WTC11 (cell line): ENCODE measurements around the gene RPUSD2. TPM values are rescaled to one million over a fixed set of nuclear protein-coding genes. Genes with fewer than 3 reads are reported as not detected.

Experiments used
- ATAC-seq: fragments of 200-7000 bp; cut with Tn5 transposase; 2 replicates; pipeline ENCODE4 v1.10.0; 2021; ENCODE audit warnings: mild to moderate bottlenecking, moderate library complexity
- CTCF ChIA-PET: fragments of 300-600 bp; sonication (Branson Sonifier 250); formaldehyde crosslinking; loops from one replicate; lab custom pipeline; 2021; ENCODE audit warnings: antibody characterized with exemption; lab: Charles Lee
- POLR2A ChIA-PET: fragments of 350-600 bp; sonication (Branson Sonifier 250); formaldehyde crosslinking; loops from one replicate; lab custom pipeline; 2021; ENCODE audit warnings: antibody characterized with exemption; lab: Charles Lee
- DNase-seq: peaks from one replicate; pipeline ENCODE4 v3.0.0; 2021; ENCODE audit warnings: low spot score
- H3K27ac Mint-ChIP-seq: 2 replicates; pipeline ENCODE4 v1.8.0; 2021; ENCODE audit warnings: mixed read lengths
- H3K27me3 Mint-ChIP-seq: 2 replicates; pipeline ENCODE4 v1.8.0; 2021; ENCODE audit warnings: low read depth, mild to moderate bottlenecking, moderate library complexity, mixed read lengths
- H3K36me3 Mint-ChIP-seq: 2 replicates; pipeline ENCODE4 v1.8.0; 2021; ENCODE audit warnings: mixed read lengths
- H3K4me1 Mint-ChIP-seq: 2 replicates; pipeline ENCODE4 v1.8.0; 2022; ENCODE audit warnings: mixed read lengths
- H3K4me3 Mint-ChIP-seq: 2 replicates; pipeline ENCODE4 v1.8.0; 2021; ENCODE audit warnings: mild to moderate bottlenecking, moderate library complexity, mixed read lengths
- H3K9me3 Mint-ChIP-seq: 2 replicates; pipeline ENCODE4 v1.8.0; 2021; ENCODE audit warnings: mixed read lengths
- AR ChIP-seq: fragments of 250-450 bp; sonication (Bioruptor Pico); IDR thresholded peaks from 2 replicates; pipeline ENCODE4 v1.9.0; 2021; ENCODE audit warnings: mild to moderate bottlenecking
- CBFB ChIP-seq: sonication (generic); formaldehyde crosslinking; IDR thresholded peaks from 2 replicates; pipeline ENCODE4 v1.8.1; 2022; ENCODE audit warnings: mild to moderate bottlenecking, low read depth, missing genetic modification reagents
- E2F1 ChIP-seq: sonication (generic); formaldehyde crosslinking; IDR thresholded peaks from 2 replicates; pipeline ENCODE4 v1.8.0; 2022; ENCODE audit warnings: mild to moderate bottlenecking, missing genetic modification reagents
- ERG ChIP-seq: fragments of 250-450 bp; sonication (Bioruptor Pico); IDR thresholded peaks from 2 replicates; pipeline ENCODE4 v1.8.0; 2021; ENCODE audit warnings: mild to moderate bottlenecking
- GABPB1 ChIP-seq: sonication (generic); formaldehyde crosslinking; IDR thresholded peaks from 2 replicates; pipeline ENCODE4 v1.8.1; 2023; ENCODE audit warnings: mild to moderate bottlenecking, missing genetic modification reagents
- GRHL2 ChIP-seq: fragments of 250-450 bp; sonication (Bioruptor Pico); IDR thresholded peaks from 2 replicates; pipeline ENCODE4 v1.8.0; 2022; ENCODE audit warnings: mild to moderate bottlenecking, moderate library complexity; ENCODE audit not compliant: insufficient replicate concordance, severe bottlenecking
- HMGA2 ChIP-seq: fragments of 250-450 bp; sonication (Bioruptor Pico); IDR thresholded peaks from 2 replicates; pipeline ENCODE4 v1.4.0; 2021; ENCODE audit warnings: mild to moderate bottlenecking, moderate library complexity
- HMGXB4 ChIP-seq: sonication (generic); formaldehyde crosslinking; IDR thresholded peaks from 2 replicates; pipeline ENCODE4 v1.8.1; 2023; ENCODE audit warnings: mild to moderate bottlenecking, moderate library complexity, missing genetic modification reagents
- IRF1 ChIP-seq: sonication (generic); formaldehyde crosslinking; IDR thresholded peaks from 2 replicates; pipeline ENCODE4 v1.8.0; 2023; ENCODE audit warnings: missing genetic modification reagents
- NR1H2 ChIP-seq: sonication (generic); formaldehyde crosslinking; IDR thresholded peaks from 2 replicates; pipeline ENCODE4 v1.9.0; 2021; ENCODE audit warnings: mild to moderate bottlenecking, moderate library complexity, missing genetic modification reagents
- NR2C2 ChIP-seq: sonication (generic); formaldehyde crosslinking; IDR thresholded peaks from 2 replicates; pipeline ENCODE4 v1.8.0; 2022; ENCODE audit warnings: mild to moderate bottlenecking, missing genetic modification reagents
- NR3C1 ChIP-seq: sonication (generic); formaldehyde crosslinking; conservative IDR thresholded peaks from 2 replicates; pipeline ENCODE4 v1.8.1; 2023; ENCODE audit warnings: low read depth, mild to moderate bottlenecking, missing genetic modification reagents
- SMAD3 ChIP-seq: sonication (generic); formaldehyde crosslinking; IDR thresholded peaks from 2 replicates; pipeline ENCODE4 v1.8.0; 2022; ENCODE audit warnings: missing genetic modification reagents, mild to moderate bottlenecking, borderline replicate concordance
- TP53 ChIP-seq: sonication (generic); formaldehyde crosslinking; IDR thresholded peaks from 2 replicates; pipeline ENCODE4 v1.8.1; 2023; ENCODE audit warnings: mild to moderate bottlenecking, missing genetic modification reagents
- ZNF121 ChIP-seq: sonication (generic); formaldehyde crosslinking; IDR thresholded peaks from 2 replicates; pipeline ENCODE4 v1.8.0; 2023; ENCODE audit warnings: missing genetic modification reagents
- ZNF138 ChIP-seq: sonication (generic); formaldehyde crosslinking; conservative IDR thresholded peaks from 2 replicates; pipeline ENCODE4 v1.8.1; 2022; ENCODE audit warnings: mild to moderate bottlenecking, moderate library complexity, missing genetic modification reagents
- ZNF219 ChIP-seq: sonication (generic); formaldehyde crosslinking; IDR thresholded peaks from 2 replicates; pipeline ENCODE4 v1.8.0; 2023; ENCODE audit warnings: missing genetic modification reagents, mild to moderate bottlenecking, borderline replicate concordance
- ZSCAN18 ChIP-seq: fragments of 250-450 bp; sonication (Bioruptor Pico); IDR thresholded peaks from 2 replicates; pipeline ENCODE4 v2.1.2; 2022; ENCODE audit warnings: mild to moderate bottlenecking, moderate library complexity
- total RNA-seq: library from RNA; stranded (reverse); gene quantifications from 3 replicates; pipeline ENCODE4 v1.2.3, GENCODE V29; 2021
- TF ChIP-seq, protein P1 (sequence below): sonication (generic); formaldehyde crosslinking; IDR thresholded peaks from 2 replicates; pipeline ENCODE4 v1.8.0; 2022; ENCODE audit warnings: mild to moderate bottlenecking, missing genetic modification reagents

The RPUSD2 gene
- total RNA-seq, 1 experiment from 2014 or later, result 30.8 TPM

DNA sequence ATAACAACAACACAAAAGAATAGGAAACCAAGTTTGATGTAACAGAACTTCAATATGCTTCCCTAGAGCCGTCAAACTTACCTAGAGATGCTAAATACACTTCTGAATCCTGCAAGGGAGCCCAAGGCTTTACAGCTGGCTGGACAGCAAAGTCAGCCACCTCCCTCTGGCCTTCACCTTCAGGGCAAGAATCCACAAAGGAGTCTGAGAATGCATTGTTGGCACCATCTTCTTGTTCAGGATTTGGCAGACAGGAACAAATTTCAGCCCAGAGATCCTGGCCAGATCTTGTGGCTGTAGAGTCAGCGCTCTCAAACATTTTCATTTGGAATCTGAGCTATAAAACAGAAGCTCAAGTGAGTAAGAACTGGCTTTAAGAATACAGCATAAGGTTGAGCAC, 6.4 kb upstream of the RPUSD2 start:
- ATAC-seq (no peak), DNase-seq (no peak)
- H3K27ac Mint-ChIP-seq, result no peak overlapping the region
- no peaks in the 10 kb centered on the region for H3K36me3 Mint-ChIP-seq
- ChIA-PET POLR2A (no interaction called here), CTCF (interaction anchor here (0.7 to 2.2 kb wide), 2 partner anchors 27 to 259 kb away, joined by 3 to 6 read pairs; no protein-coding TSS in a partner anchor)
- H3K27me3 Mint-ChIP-seq, result no peaks in the 10 kb centered on the region
- no peak for TF ChIP-seq TP53 (CRISPR knock-in tag)
- no peak for TF ChIP-seq ZNF121 (CRISPR knock-in tag)
- TF ChIP-seq ERG, result no peak
- no peak overlapping the region for H3K4me3 Mint-ChIP-seq
- peaks cover 30% of the 10 kb centered on the region for H3K4me1 Mint-ChIP-seq
- H3K9me3 Mint-ChIP-seq, result no peaks in the 10 kb centered on the region

DNA sequence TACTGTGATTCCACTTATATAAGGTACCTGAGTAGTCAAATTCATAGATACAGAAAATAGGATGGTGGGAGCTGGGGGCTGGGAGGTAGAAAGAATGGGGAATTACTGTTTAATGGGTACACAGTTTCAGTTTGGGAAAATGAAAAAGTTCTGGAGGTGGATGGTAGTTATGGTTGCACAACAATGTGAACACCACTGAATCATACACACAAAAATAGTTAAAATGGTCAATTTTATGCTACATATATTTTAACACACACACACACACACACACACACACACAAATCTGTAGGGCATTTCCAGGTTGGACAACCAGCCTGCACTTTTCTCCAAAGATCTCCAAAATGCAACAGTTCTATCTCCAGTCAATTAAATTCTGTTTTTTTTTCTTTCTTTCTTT, 5.7 kb upstream of the RPUSD2 start:
- CTCF ChIA-PET, result no interaction called here
- no peak overlapping the region for H3K27ac Mint-ChIP-seq
- no peak for TF ChIP-seq SMAD3
- TF ChIP-seq AR, result no peak
- no peak for TF ChIP-seq NR2C2 (CRISPR knock-in tag)
- TF ChIP-seq, protein P1, sequence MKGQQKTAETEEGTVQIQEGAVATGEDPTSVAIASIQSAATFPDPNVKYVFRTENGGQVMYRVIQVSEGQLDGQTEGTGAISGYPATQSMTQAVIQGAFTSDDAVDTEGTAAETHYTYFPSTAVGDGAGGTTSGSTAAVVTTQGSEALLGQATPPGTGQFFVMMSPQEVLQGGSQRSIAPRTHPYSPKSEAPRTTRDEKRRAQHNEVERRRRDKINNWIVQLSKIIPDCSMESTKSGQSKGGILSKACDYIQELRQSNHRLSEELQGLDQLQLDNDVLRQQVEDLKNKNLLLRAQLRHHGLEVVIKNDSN, result no peak
- no peak for TF ChIP-seq GRHL2 (CRISPR knock-in tag)
- TF ChIP-seq IRF1 (CRISPR knock-in tag), result no peak
- no peak for TF ChIP-seq ZNF219 (CRISPR knock-in tag)
- no peak for TF ChIP-seq E2F1 (CRISPR knock-in tag)
- no peak for TF ChIP-seq HMGXB4 (CRISPR knock-in tag)
- no peak for TF ChIP-seq NR1H2 (CRISPR knock-in tag)
- no peak for TF ChIP-seq ZNF121 (CRISPR knock-in tag)
- TF ChIP-seq ZSCAN18 (CRISPR knock-in tag), result no peak
- TF ChIP-seq HMGA2 (CRISPR knock-in tag), result no peak
- no peak for TF ChIP-seq ZNF138
- no peak for TF ChIP-seq CBFB (CRISPR knock-in tag)
- TF ChIP-seq GABPB1 (CRISPR knock-in tag), result no peak
- no peak for TF ChIP-seq NR3C1 (CRISPR knock-in tag)
- TF ChIP-seq, all 79 proteins: peak for 0
- no peaks in the 10 kb centered on the region for H3K36me3 Mint-ChIP-seq
- ATAC-seq, result no peak
- no peaks in the 10 kb centered on the region for H3K27me3 Mint-ChIP-seq
- no peaks in the 10 kb centered on the region for H3K9me3 Mint-ChIP-seq
- POLR2A ChIA-PET, result no interaction called here
- peaks cover 24% of the 10 kb centered on the region for H3K4me1 Mint-ChIP-seq
- DNase-seq, result no peak
- 0 out of 2 replicates have a peak overlapping the region, but pooled peaks have one; percentile 89 for H3K4me3 Mint-ChIP-seq
